HG02870 (cell line): ENCODE measurements around the gene TDRD7.

Experiments used
- ATAC-seq: cut with Tn5 transposase; IDR thresholded peaks from one replicate; pipeline ENCODE4 v1.9.1; 2021; ENCODE audit warnings: mild to moderate bottlenecking, moderate library complexity; ENCODE audit not compliant: unreplicated experiment

The TDRD7 gene, protein sequence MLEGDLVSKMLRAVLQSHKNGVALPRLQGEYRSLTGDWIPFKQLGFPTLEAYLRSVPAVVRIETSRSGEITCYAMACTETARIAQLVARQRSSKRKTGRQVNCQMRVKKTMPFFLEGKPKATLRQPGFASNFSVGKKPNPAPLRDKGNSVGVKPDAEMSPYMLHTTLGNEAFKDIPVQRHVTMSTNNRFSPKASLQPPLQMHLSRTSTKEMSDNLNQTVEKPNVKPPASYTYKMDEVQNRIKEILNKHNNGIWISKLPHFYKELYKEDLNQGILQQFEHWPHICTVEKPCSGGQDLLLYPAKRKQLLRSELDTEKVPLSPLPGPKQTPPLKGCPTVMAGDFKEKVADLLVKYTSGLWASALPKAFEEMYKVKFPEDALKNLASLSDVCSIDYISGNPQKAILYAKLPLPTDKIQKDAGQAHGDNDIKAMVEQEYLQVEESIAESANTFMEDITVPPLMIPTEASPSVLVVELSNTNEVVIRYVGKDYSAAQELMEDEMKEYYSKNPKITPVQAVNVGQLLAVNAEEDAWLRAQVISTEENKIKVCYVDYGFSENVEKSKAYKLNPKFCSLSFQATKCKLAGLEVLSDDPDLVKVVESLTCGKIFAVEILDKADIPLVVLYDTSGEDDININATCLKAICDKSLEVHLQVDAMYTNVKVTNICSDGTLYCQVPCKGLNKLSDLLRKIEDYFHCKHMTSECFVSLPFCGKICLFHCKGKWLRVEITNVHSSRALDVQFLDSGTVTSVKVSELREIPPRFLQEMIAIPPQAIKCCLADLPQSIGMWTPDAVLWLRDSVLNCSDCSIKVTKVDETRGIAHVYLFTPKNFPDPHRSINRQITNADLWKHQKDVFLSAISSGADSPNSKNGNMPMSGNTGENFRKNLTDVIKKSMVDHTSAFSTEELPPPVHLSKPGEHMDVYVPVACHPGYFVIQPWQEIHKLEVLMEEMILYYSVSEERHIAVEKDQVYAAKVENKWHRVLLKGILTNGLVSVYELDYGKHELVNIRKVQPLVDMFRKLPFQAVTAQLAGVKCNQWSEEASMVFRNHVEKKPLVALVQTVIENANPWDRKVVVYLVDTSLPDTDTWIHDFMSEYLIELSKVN

DNA sequence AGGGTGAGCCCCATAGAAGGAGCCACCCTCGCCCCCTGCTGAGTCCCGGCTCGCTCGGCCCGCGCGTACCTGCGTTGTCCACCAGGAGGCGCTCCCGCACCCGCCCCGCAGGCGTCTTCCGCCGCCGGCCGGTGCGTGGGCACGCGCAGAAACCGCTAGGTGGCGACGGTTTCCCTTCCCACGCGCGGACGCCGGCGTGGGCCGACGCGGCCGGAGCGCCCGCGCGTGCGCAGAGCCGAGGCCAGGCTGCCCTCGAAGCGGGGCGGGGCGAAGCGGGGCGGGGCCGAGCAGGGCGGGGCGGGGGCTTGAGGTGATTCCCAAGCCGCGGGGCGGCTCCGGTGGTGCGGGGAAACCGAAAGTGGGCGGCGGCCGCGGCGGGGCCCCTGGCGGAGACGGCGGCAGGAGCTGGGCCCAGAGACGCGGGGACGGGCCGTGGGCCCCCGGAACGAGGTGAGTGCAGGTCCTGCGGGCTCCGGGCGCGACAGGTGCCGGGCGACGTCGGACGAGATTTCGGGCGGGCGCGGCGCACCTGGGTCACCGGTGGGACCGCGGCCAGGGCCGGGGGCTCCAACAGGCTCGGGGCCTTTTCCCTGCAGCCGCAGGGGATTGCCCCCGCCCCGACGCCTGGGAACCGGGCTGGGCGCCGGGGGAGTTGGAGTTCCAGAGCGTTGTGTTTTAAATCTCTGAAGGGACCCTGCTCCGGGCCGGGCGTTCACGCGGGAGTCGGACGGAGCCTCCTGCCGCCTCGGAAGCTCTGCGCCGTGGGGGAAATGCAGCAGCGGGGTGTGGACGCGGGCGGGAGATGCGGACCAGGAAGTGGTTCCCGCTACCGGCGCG is at the start of gene TDRD7:
TSS of gene TDRD7 (plus strand) at position 308 of the 837 bp plus-strand sequence. CDS start 16,370 bp downstream, outside the sequence.
- ATAC-seq: peak; percentile 76

DNA sequence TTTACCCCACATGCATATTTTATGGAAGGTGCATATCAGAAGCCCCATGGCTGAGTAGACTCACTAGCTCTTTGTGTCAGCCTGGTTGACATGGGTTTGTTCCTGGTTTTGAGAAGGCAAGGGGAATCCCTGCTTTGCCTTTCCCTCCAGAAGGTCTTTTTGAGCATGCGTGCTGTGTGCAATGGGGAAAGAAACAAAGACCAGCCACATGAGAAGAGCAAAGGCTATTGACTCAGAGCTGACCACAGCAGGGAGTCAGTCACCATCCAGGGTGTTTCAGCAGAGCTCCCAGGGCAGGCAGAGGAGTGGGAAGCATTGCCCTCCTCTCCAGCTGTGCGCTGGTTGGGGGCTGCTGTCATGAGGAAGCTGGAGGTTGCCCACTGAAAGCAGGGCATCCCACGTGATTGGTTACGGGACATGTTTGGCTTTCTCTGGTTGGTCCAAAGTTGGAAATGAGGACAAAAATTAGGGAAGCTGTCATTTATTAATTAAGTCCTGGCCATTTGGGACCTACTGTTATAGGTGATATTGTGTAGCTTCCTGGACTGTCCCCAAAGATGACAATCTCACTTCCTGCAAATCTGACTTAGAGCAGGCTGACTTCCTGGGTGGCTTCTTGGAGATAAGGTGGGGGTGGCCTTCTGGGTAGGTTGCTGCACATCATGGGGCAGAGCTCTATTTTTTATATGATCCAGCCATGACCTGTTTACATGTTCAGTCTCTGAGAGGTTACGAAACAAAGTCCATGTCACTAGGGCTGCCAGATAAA is 48.9 kb upstream of the TDRD7 start:
- no peak for ATAC-seq

DNA sequence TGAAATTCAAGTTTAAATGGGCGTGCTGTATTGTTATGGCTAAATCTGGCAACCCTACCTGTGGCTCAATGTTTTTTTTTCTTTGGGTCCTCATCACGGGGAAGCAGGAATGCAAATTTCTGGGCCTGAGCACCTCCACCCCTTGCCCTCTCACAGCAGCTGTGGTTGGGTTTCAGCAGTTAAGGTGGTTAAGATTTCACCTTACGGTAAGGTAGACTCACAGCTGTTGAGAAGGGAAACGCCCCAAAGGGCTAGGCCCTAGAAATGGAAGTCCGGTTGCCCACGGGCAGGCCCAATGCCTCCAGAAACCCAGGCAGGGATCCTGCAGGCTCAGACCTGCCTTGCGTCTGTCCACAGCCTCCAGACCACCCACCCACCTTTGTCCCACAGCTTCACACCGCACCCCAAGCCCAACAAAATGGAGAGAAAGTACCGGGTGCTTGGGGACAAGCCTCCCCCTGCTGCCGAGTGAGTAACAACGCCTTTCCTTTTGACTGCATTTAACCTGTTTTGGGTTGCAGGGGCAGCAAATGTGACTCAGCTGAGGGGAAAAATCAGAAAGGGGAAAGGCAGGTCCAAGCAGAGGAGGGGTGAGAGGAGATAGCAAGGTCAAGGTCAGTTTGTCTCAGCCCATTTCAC is 48.1 kb upstream of the TDRD7 start:
- no peak for ATAC-seq

DNA sequence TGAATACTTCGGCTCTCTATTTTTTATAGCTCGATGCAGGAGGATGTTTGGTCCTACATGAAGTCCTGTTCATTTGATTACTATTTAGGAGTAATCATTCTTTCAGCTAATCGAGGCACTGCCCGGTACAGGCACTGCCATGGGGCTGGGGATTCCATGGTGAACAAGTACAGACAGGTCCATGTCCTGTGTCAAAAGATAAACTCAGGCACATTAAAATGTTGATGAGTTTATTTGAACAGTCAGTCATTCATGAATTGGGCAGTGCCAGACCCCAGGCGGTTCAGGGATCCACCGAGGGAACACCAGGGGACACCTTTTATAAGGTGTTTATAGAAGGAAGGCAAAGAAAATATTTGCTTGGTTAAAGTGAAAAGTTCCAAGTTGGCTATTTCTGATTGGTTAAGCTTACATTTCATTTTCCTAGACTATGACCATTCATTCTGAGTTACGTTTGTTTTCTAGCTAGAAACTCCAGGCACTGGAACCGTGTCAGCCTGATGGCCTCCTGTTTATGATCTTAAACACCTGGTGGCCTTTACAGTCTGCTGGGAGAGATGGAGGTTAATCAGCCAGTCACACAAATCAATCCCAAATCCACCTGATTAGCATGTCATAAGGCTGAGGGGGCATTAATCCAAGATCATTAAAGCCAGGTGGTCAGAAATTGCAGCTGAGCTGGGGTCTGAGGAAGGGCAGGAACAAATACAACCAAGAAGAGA is 47.0 kb upstream of the TDRD7 start:
- no peak for ATAC-seq

DNA sequence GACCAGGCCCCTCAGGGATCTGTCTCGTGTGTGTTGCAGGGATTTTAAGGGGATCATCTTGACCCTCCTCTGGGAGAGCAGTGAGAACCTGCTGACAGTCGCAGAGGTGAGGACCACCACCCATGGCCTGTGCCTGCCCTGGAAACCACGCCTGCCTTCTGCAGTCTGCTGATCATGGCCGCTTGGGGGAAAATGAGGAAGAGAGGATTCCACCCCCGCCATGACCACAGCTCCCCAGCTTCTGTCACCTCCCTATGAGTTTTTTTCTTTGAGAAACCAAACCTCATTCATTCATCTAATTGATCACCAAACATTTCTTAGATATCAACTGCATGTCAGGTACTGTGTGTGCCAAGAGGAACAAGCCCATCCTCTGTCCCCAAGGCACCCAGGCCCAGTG is 46.3 kb upstream of the TDRD7 start:
- ATAC-seq: no peak

DNA sequence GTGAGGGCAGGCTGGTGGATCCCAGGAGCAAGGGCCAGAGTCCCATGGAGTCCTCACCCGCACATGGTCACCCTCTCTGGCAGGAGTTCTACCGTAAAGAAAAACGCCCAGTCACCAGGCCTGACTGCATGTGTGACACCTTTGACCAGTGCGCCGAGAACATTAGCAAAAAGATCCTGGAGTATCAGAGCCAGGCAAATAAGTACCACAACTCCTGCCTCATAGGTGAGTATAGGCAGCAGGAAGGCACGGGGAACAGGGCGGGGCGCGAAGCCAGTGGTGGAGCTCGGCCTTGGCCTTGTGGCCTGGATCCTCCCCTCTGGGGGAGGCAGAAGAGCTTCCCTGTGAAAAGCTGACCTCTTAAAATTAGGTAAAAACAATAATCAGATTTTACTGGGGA is 45.4 kb upstream of the TDRD7 start:
- no peak for ATAC-seq

DNA sequence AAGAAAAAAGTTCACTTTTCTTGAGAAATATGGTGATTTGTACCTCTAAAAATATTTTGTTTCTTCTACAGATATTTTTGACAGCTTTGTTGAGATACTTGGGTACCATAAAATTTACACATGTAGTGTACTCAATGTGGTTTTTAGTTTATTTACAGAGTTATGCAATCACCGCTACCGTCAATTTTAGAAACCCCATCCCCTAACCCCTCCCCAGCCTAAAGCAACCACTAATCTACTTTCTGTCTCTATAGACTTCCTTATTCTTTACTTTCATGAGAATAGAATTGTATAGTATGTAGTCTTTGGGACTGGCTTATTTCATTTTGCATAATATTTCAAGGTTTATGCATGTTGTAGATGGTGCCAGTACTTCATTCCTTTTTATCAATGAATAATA is 45.0 kb upstream of the TDRD7 start:
- no peak for ATAC-seq

DNA sequence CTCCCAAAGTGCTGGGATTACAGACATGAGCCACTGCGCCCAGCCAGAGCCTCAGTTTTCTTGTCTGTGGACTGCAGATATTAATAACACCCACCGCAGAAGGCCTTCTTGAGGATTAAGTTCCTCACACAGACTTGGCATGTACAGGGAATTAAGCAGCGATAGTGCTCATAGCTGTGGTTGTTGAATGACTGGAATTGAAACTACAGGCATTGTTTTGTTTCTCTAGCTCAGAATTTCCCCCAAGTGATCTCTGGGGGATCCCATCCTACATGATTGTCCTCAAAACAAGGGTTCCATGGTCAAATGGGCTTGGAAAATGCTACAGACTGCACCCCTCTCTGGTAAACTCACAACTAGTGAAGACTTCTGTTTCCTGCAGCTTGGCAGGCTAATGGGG is 44.2 kb upstream of the TDRD7 start:
- ATAC-seq: no peak

DNA sequence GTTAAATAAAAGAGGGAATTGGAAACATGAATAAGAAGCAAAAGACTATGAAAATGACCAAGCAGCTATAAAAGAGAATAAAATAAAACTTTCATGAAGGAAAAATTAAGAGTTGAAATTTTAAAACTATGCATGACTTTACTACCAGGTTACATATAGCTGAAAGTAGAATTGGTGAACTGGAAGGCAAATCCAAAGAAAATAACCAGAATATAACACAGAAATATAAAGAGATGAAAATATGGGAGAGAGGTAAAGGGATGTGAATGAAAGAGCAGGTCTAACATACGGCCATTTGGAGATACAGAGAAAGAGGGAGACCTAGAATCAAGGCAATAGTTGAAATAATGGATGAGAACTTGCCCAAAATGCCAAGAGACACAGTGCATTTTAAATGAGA is 42.9 kb upstream of the TDRD7 start:
- ATAC-seq: no peak

DNA sequence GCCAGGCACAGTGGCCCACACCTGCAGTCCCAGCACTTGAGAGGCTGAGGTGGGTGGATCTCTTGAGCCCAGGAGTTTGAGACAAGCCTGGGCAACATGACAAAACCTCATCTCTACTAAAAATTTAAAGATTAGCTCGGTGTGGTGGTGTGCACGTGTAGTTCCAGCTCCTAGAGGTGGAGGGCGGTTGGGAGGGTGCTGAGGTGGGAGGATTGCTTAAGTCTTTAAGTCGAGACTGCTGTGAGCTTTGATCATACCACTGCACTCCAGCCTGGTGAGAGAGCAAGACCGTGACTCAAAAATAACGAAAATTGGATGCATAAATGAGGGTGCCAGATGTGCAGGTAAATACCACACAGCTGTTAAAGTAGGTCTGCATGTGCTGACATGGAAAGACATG is 39.3 kb upstream of the TDRD7 start:
- ATAC-seq: no peak

DNA sequence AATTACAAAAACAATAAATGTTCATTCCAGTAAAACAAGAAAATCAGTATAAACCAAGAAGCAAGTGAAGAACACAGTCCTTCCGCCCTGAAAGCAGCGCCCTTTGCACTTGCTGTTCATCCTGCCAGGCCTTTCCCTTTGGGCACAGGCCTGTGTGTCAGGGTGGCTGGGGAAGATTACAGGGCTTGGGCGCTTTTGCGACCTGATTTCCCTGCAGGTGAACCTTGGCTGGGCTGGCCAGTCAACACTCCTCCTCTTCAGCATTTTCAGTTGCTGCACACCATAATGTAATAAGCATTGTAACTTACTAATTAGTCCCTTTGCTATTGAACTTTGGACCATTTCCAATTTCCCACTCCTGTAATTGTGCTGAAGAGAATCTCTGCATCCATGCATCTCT is 38.6 kb upstream of the TDRD7 start:
- no peak for ATAC-seq

DNA sequence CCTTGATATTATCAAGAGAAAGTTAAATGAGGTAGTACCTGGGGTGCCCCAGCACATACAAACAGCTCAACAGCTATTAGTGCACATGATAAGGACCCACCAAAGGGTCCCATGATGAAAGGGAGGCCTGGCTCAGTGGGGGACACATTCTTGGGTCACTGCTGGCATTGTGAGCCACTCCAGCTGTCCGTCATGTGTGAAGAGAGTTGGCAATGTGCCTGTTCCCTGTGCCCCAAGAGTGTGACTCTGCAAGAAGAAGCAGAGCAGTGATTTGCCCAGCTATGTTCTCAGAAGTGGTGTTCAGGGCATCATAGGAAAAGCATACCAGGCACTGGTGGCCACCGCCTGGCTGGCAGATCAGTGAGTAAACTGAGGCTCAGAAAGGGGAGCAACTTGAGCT is 37.1 kb upstream of the TDRD7 start:
- no peak for ATAC-seq

DNA sequence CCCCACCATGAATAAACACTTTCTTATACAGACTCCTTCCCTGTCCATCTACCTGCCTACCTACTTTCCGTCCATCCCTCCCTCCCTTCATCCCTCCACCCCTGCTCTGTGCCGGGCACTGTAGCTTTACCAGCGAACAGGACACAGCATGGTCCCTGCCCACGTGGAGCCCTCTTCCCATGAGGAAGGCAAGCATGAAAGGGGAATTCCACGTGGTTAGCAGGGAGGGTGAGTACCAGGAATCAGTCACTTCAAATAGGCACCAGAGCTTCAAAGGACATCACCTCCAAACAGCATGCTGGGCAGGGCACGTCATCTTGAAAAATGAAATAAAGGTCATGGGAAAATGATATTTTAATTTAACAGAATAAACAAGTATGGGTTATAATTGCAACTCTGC is 35.0 kb upstream of the TDRD7 start:
- ATAC-seq: no peak

DNA sequence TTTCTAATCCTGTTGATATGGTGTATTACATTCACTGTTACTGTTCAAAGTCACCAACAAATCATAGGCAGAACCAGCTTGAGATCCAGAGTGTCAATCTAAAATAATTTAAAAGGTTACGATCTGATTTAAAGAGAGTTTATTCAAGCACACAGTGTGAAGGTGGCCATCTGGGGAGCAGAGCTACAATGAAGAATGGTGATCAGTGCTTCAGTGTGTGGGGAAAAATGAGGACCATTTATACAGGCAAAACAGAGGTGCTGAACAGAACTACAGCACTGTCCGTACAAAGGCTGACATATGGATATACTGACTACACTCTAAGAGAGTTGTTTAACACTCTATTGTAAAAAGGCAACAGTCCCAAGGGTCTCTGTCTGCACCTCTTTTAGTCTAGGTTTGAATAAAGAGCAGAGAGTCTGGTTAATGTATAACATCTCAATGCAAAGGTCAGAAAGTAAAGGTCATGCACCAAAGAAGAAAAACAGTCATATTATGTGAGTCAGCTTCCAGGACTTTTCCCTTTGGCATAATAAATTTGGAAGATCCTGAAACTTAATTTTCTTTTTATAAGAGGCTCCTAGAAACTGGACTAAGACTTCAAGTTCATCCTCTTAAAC is 29.7 kb upstream of the TDRD7 start:
- ATAC-seq: no peak

DNA sequence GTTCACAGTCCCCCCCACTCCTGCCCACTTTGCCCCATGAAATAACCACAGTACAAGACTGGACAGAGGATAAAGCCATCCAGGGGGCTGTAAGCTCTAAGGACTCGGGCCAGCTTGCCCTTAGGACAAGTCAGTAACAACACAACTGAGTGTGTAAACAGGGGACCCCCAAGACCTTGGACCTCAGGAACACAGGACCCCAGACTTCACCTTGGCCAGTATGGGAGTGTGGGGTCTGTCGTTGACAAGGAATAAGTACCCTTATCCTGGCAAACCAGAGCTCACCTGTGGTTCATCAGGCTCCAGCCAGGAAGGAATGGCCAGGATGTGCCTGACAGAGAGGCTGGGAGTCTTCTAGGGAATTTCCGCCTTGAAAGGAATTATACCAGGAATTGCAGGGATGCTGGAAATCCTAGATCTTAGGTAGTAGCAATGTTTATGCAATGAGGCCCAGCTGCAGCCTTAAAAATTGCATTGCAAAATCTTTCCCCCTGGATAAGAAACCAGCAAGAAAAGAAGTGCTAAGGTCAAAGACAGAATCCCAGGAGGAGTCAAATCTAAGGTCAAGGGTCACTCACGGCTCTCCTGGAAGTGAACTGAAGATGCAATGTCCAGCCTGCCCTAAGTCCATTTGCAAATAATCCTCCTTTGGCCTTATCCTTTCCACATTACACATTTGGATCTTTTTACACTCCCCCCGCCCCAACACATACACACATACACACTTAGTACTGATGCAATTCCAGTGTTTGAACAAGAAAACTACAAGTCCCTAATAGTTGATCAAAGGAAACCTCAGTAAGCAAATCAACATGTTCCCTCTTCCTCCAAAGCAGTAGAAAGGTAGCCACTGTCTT is 27.3 kb upstream of the TDRD7 start:
- no peak for ATAC-seq

DNA sequence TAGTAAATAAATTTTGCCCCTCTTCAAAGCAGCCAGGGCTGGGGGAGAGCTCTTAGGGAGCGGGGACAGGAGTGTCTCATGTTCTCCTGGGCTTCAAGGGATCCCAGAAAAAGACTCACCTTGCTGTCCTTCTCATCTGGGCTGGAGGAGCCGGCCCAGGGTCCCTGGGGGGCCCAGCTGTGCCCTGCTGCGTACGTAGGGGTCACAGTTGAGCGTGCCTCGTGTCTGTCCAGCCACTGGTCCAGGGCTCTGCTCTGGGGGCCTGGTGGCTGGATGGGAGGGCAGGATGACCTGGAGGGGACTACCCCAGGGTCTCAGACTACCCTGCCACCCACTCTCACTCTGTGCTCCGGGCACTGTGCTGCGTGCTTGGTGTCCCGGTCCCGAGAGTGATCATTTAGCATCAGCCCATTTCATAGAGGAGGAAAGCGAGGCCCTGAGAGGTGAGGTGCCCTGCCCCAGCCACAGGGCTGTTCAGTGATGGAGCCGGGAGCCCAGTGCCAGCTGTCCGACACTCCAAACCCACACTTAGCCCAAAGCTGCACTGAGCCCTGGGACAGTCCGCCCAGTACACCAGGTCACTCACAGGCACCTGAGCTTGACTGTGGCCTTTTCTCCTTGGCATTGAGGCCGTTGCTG is 26.2 kb upstream of the TDRD7 start:
- ATAC-seq: no peak

DNA sequence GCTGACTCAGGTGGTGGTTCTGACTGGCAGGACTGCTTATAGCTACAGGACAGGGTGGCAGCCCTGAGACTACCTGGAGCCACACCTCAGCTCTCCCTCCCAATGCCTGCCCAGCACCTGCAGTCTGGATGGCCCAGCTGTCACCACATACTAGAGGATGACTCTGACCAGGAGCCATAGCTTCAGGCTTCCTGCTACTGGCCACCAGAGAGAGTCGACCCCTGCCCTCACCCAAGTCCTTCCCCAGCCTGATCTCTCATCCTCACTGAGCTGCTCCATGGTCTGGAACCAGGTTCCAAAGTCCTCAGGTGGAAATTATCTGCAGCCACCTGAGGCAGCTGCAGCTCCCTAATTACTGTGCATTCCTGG is 25.6 kb upstream of the TDRD7 start:
- ATAC-seq: no peak
